SK-N-SH (cell line): Measurements from ENCODE around the gene MSL3. TPM values are rescaled to one million over a fixed set of nuclear protein-coding genes. Genes with fewer than 3 reads are reported as not detected.

Experiments used
- CTCF ChIA-PET: fragments of 300-600, 350-600 bp; formaldehyde crosslinking; extraction: SDS; loops from one replicate; lab custom pipeline; 2021; lab: Yijun Ruan, JAX
- POLR2A ChIA-PET: fragments of 350-600 bp; sonication (Branson Sonifier 250); formaldehyde crosslinking; extraction: SDS; loops from one replicate; lab custom pipeline; 2020; ENCODE audit warnings: antibody characterized with exemption, inconsistent platforms; lab: Yijun Ruan, JAX
- DNase-seq: peaks from one replicate; pipeline ENCODE4 v3.0.0; 2012
- H2AFZ ChIP-seq: fragments of 200-600 bp; sonication (generic); 2 replicates; pipeline ENCODE4 v1.8.1; 2016; ENCODE audit warnings: antibody characterized with exemption, mild to moderate bottlenecking, low read depth
- H3F3A ChIP-seq: fragments of 200-600 bp; sonication (generic); replicated peaks from 2 replicates; pipeline ENCODE3; 2016; ENCODE audit warnings: antibody characterized with exemption, mild to moderate bottlenecking; ENCODE audit not compliant: insufficient read depth
- H3K27ac ChIP-seq, 2 experiments: fragments of 200-500 bp in 1 of 2; fragments of 200-600 bp in 1 of 2; sonication (Bioruptor generic) in 1 of 2; sonication (generic), shearing (Covaris generic) in 1 of 2; 2 replicates each; pipeline versions ENCODE4 v1.5.1 to v1.6.1; 2014 to 2016; ENCODE audit warnings: low read depth in 2 of 2, inconsistent platforms in 1 of 2, low read length in 1 of 2, mild to moderate bottlenecking in 1 of 2, mixed read lengths in 1 of 2
- H3K27me3 ChIP-seq: fragments of 200-600 bp; sonication (generic), shearing (Covaris generic); 2 replicates; pipeline ENCODE4 v1.6.1; 2016; ENCODE audit warnings: mixed run types; ENCODE audit not compliant: insufficient read depth
- H3K36me3 ChIP-seq, 2 experiments: fragments of 200-500 bp in 1 of 2; fragments of 200-600 bp in 1 of 2; sonication (Bioruptor generic) in 1 of 2; sonication (generic) in 1 of 2; replicated peaks in 1 of 2; 2 replicates each; pipeline versions ENCODE3 to v1.5.1; 2014 to 2016; ENCODE audit warnings: low read length in 1 of 2, mild to moderate bottlenecking in 1 of 2; ENCODE audit not compliant: insufficient read depth in 2 of 2, control insufficient read depth in 1 of 2
- H3K4me1 ChIP-seq, 2 experiments: fragments of 200-500 bp in 1 of 2; fragments of 200-600 bp in 1 of 2; sonication (Bioruptor generic) in 1 of 2; sonication (generic), shearing (Covaris generic) in 1 of 2; 2 replicates each; pipeline versions ENCODE4 v1.5.1 to v1.6.1; 2014 to 2016; ENCODE audit warnings: low read depth in 1 of 2, low read length in 1 of 2, mixed run types in 1 of 2; ENCODE audit not compliant: insufficient read depth in 2 of 2, control insufficient read depth in 1 of 2
- H3K4me2 ChIP-seq: fragments of 200-600 bp; sonication (generic), shearing (Covaris generic); 2 replicates; pipeline ENCODE4 v1.6.1; 2017; ENCODE audit warnings: mixed run types
- H3K4me3 ChIP-seq, 2 experiments: fragments of 200-500 bp in 1 of 2; fragments of 200-600 bp in 1 of 2; sonication (Bioruptor generic) in 1 of 2; sonication (generic), shearing (Covaris generic) in 1 of 2; 2 replicates each; pipeline versions ENCODE4 v1.5.1 to v1.8.1; 2014 to 2016; ENCODE audit warnings: low read depth in 2 of 2, inconsistent platforms in 1 of 2, low read length in 1 of 2, mild to moderate bottlenecking in 1 of 2, mixed read lengths in 1 of 2, moderate library complexity in 1 of 2
- H3K79me2 ChIP-seq: fragments of 200-600 bp; sonication (generic); 2 replicates; pipeline ENCODE4 v1.8.1; 2017; ENCODE audit warnings: mild to moderate bottlenecking; ENCODE audit not compliant: insufficient read depth
- H3K9ac ChIP-seq: fragments of 200-600 bp; sonication (generic); 2 replicates; pipeline ENCODE4 v1.6.1; 2017; ENCODE audit warnings: mixed run types
- H3K9me2 ChIP-seq: fragments of 200-600 bp; sonication (generic); 2 replicates; pipeline ENCODE4 v1.6.1; 2017; ENCODE audit warnings: mixed run types
- H3K9me3 ChIP-seq: fragments of 200-600 bp; sonication (generic); 2 replicates; pipeline ENCODE4 v1.6.1; 2017; ENCODE audit warnings: mixed run types, mild to moderate bottlenecking, moderate library complexity
- H4K20me1 ChIP-seq: fragments of 200-600 bp; sonication (generic); 2 replicates; pipeline ENCODE4 v1.6.1; 2017; ENCODE audit warnings: mild to moderate bottlenecking, mixed run types; ENCODE audit not compliant: insufficient read depth
- FOXJ3 ChIP-seq: sonication (generic); formaldehyde crosslinking; IDR thresholded peaks from 2 replicates; pipeline ENCODE4 v1.5.1; 2020; ENCODE audit warnings: mild to moderate bottlenecking, missing genetic modification reagents
- FOXM1 ChIP-seq: IDR thresholded peaks from 2 replicates; pipeline ENCODE4 v1.4.0; 2012; ENCODE audit warnings: low read depth, mild to moderate bottlenecking
- IRF3 ChIP-seq: fragments of 150-350 bp; IDR thresholded peaks from 2 replicates; pipeline ENCODE4 v1.6.1; 2016; ENCODE audit warnings: mild to moderate bottlenecking, low read depth, low read length
- MAX ChIP-seq: IDR thresholded peaks from 2 replicates; pipeline ENCODE4 v1.4.0; 2012; ENCODE audit warnings: low read depth
- MEF2A ChIP-seq: IDR thresholded peaks from 2 replicates; pipeline ENCODE4 v1.4.0; 2012; ENCODE audit warnings: low read depth, borderline replicate concordance
- MXI1 ChIP-seq: IDR thresholded peaks from 2 replicates; pipeline ENCODE4 v1.6.1; 2012; ENCODE audit warnings: mild to moderate bottlenecking, low read depth, low read length, improper control_type of control experiment
- NRF1 ChIP-seq: IDR thresholded peaks from 2 replicates; pipeline ENCODE4 v1.6.1; 2012; ENCODE audit warnings: low read depth, mild to moderate bottlenecking, low read length
- RXRA ChIP-seq: IDR thresholded peaks from 2 replicates; pipeline ENCODE4 v1.4.0; 2012; ENCODE audit warnings: low read depth, mild to moderate bottlenecking, borderline replicate concordance
- USF1 ChIP-seq: IDR thresholded peaks from 2 replicates; pipeline ENCODE4 v1.4.0; 2012; ENCODE audit warnings: low read depth, borderline replicate concordance
- WGBS: methylation state at CpG from one replicate; pipeline ENCODE4 v1.1.6; 2017; ENCODE audit warnings: low lambda C conversion rate; 5-methylcytosine and 5-hydroxymethylcytosine counted together
- polyA plus RNA-seq, 3 experiments: library from polyadenylated mRNA; depleted of rRNA; stranded (reverse); fragments of >200 nt; gene quantifications; 2 replicates each; pipeline ENCODE4 v1.2.3, GENCODE V29; 2012

The MSL3 gene
- polyA plus RNA-seq, 1 of the 3 experiments (the other 2 are of a cell fraction): 21.8 TPM

GRCh38 chrX:11753668-11754067 lies 4.4 kb upstream of the MSL3 start:
- POLR2A ChIA-PET: no interaction called here

GRCh38 chrX:11754958-11755645 lies 2.9 kb upstream of the MSL3 start:
- Histone ChIP-seq H3K9ac (no peak overlapping the region), H3K4me2 (no peak overlapping the region; the same call in 1 of the 2 replicates), H3K4me1 (no peaks in the 10 kb centered on the region; a peak in 2 of 4 replicates), H3K27ac (no peak overlapping the region), H3K79me2 (peaks cover 3% of the 10 kb centered on the region; the same call in 1 of the 2 replicates), H3K4me3 (peak overlapping the region in 1 of 2 experiments; percentile 32; a peak in 1 of 4 replicates), H3K9me2 (no peaks in the 10 kb centered on the region), H3K27me3 (peaks cover 11% of the 10 kb centered on the region), H3K9me3 (no peaks in the 10 kb centered on the region), H3K36me3 (no peaks in the 10 kb centered on the region), H3F3A (peaks cover 10% of the 10 kb centered on the region), H2AFZ (no peak overlapping the region), H4K20me1 (no peaks in the 10 kb centered on the region)
- CTCF ChIA-PET: no interaction called here
- 50% methylated on average over 18 of the region's 18 CpGs for WGBS
- DNase-seq: no peak
- no peak for TF ChIP-seq FOXJ3 (CRISPR knock-in tag)
- TF ChIP-seq USF1: peak; percentile 63; the same call in 1 of the 2 replicates
- POLR2A ChIA-PET: no interaction called here

More at GRCh38 chrX:11753668-11754067, 4.4 kb upstream of the MSL3 start:
- H3K4me1 ChIP-seq: no peaks in the 10 kb centered on the region; a peak in 1 of 4 replicates
- no peak overlapping the region for H3K27ac ChIP-seq
- TF ChIP-seq IRF3 (no peak), MXI1 (no peak), MAX (no peak), FOXJ3 (CRISPR knock-in tag) (no peak), MEF2A (no peak), RXRA (no peak), FOXM1 (no peak), NRF1 (no peak)
- no peak overlapping the region for H2AFZ ChIP-seq
- peaks cover 13% of the 10 kb centered on the region for H3K27me3 ChIP-seq
- no peak overlapping the region for H3K9ac ChIP-seq
- no peak overlapping the region for H3K4me3 ChIP-seq
- no peak for DNase-seq
- no peaks in the 10 kb centered on the region for H4K20me1 ChIP-seq
- CTCF ChIA-PET: no interaction called here
- H3K9me3 ChIP-seq: no peaks in the 10 kb centered on the region
- WGBS: 100% methylated on average over 2 of the region's 2 CpGs
- H3F3A ChIP-seq: peaks cover 9% of the 10 kb centered on the region
- no peaks in the 10 kb centered on the region for H3K9me2 ChIP-seq
- no peaks in the 10 kb centered on the region for H3K79me2 ChIP-seq
- no peaks in the 10 kb centered on the region for H3K36me3 ChIP-seq
- no peak overlapping the region for H3K4me2 ChIP-seq
